NB4 (cell line): Measurements from ENCODE around the gene SIGLEC9.

Experiments
- DNase-seq: peaks from one replicate; pipeline ENCODE4 v3.0.0; 2010; ENCODE audit warnings: low read depth
- H3K4me3 ChIP-seq: one replicate; pipeline ENCODE4 v1.5.1; 2011; ENCODE audit warnings: mild to moderate bottlenecking, low read depth, low read length, moderate library complexity
- CTCF ChIP-seq: IDR thresholded peaks from one replicate; pipeline ENCODE4 v1.5.1; 2012; ENCODE audit warnings: low read depth, low read length
- MAX ChIP-seq: IDR thresholded peaks from 2 replicates; pipeline ENCODE4 v1.6.1; 2011; ENCODE audit warnings: low read depth, low read length
- MYC ChIP-seq: IDR thresholded peaks from 2 replicates; pipeline ENCODE4 v1.6.1; 2011; ENCODE audit warnings: low read depth, low read length
- POLR2A ChIP-seq: IDR thresholded peaks from 2 replicates; pipeline ENCODE4 v1.6.1; 2011; ENCODE audit warnings: mild to moderate bottlenecking; ENCODE audit not compliant: insufficient read length; ENCODE audit errors: extremely low read depth

The SIGLEC9 gene

GRCh38 chr19:51159656-51160055 is 35.0 kb downstream of the SIGLEC9 start:
- TF ChIP-seq MYC (no peak), POLR2A (no peak), CTCF (no peak), MAX (no peak)
- H3K4me3 ChIP-seq: no peak overlapping the region
- no peak for DNase-seq

- no peak overlapping the region for H3K4me3 ChIP-seq
- TF ChIP-seq MAX (no peak), POLR2A (no peak), MYC (no peak), CTCF (no peak)
- no peak for DNase-seq
These were observed 36.6 kb downstream of the SIGLEC9 start for GRCh38 chr19:51161266-51161665.

GRCh38 chr19:51161867-51162496 is 37.3 kb downstream of the SIGLEC9 start:
- no peak for DNase-seq
- TF ChIP-seq CTCF: no peak
- no peak for TF ChIP-seq POLR2A
- TF ChIP-seq MAX: no peak
- no peak for TF ChIP-seq MYC
- no peak overlapping the region for H3K4me3 ChIP-seq

GRCh38 chr19:51163257-51163656 is 38.6 kb downstream of the SIGLEC9 start:
- no peak overlapping the region for H3K4me3 ChIP-seq
- DNase-seq: no peak
- TF ChIP-seq MAX (no peak), MYC (no peak), POLR2A (no peak), CTCF (no peak)

GRCh38 chr19:51164215-51164614 is 39.5 kb downstream of the SIGLEC9 start:
- TF ChIP-seq MAX (no peak), MYC (no peak), POLR2A (no peak), CTCF (no peak)
- H3K4me3 ChIP-seq: no peak overlapping the region
- DNase-seq: no peak
